Measurements from ENCODE around the gene FBXW8.

Gene FBXW8

DNA sequence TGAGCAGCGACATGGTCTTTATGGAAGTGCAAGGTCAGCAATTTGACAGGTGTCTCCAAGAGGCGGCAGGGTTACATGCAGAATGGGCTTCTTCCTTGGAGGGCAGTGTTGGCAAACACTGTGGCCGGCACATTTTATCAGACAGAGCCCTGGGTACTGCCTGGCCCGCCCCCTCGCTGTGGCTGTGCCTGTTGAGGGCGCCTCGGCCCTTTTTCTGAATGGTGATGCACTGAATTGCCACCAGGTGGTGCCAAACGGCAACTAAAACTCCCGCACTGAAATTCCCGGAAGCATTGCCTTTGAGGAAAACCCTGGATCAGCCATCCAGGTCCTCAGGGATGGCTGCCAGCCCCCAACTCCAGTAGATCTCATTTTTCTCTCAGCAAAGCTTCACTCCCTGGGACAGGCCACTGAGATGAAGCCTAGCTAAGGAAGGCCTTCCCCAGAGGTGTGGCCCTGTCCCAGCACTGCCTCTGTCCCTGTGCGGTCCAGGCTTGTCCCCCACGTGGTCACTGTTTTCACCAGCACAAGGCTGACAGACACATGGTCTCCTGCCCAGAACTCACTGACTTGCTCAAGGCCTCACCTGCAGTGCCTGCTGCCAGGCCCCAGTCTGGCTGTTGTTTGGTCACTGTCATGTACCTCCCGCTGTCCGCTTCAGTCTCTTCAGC is 114.9 kb downstream of the FBXW8 start:
- peak; percentile 14 for DNase-seq

DNA sequence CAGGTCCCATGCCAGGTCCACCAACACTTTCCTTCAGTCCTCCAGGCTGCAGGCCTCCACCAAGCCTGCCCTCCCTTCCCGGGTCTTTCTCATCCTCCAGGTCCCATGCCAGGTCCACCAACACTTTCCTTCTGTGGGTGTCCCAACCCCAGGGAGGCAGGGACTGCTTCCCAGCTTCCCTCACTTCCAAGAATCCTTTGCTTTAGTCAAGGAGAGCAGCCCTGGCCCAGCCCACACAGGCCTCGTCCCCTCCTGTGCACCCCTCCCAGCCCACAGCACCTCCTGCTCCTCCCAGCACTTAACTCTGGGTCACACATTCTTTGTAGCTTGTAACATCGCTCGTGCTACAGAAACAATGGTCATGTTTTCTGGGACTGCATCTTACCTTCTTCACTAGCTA is 115.6 kb downstream of the FBXW8 start:
- DNase-seq: no peak

DNA sequence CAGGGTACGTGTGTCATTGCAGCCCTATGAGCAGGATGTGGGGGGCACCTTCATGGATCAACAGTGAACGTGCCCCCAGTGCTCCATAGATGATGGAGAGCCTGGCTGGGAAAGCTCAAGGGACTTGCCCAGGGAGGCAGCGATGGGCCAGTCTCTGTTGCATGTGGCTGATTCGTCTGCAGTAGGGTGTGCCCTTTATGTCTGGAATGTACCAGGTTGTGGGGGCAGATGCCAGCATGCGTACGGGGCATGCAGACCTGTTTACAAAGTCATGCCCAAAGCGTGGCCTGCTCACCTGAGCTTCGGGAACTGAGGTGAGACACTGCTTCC is 116.1 kb downstream of the FBXW8 start:
- DNase-seq: no peak

DNA sequence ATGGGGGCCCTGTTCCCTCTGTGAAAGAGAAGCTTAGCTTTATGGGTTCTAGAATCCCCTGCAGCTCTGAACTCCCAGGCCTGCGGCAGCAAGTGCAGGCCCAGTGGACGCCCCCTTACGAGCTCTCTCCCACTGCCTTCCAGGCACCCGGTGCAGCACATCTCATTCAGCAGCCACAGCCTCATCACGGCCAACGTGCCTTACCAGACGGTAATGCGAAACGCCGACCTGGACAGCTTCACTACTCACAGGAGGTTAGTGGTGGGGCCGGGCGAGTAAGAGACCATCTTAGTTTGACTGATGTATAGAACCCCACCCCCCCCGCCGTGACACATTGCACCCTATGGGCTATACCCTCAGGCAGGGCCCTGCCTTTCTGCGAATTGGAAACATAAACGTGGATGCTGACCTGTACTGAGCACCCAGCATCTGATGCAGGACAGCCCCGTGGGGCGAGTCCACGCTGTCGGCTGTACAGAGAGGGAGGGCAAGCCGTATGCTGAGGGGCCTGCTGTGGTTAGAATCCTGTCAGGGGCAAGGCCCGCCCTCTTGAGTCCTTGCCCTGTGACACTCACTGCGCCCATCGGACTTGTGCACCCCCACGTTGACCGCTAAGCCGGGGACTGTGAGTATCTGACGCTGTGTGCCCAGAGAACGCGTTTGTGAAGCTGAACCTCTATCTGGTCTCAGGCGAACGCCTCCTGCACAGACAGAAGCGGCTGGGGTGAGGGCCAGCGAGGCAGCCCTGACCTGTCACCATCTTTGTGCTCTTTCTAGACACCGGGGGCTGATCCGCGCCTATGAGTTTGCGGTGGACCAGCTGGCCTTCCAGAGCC is 116.7 kb downstream of the FBXW8 start:
- no peak for DNase-seq

- DNase-seq: no peak
Observed at GRCh38 chr12:117028254-117028653, 117.5 kb downstream of the FBXW8 start.

- no peak for DNase-seq
Observed at GRCh38 chr12:117030187-117030900, 119.6 kb downstream of the FBXW8 start.

DNA sequence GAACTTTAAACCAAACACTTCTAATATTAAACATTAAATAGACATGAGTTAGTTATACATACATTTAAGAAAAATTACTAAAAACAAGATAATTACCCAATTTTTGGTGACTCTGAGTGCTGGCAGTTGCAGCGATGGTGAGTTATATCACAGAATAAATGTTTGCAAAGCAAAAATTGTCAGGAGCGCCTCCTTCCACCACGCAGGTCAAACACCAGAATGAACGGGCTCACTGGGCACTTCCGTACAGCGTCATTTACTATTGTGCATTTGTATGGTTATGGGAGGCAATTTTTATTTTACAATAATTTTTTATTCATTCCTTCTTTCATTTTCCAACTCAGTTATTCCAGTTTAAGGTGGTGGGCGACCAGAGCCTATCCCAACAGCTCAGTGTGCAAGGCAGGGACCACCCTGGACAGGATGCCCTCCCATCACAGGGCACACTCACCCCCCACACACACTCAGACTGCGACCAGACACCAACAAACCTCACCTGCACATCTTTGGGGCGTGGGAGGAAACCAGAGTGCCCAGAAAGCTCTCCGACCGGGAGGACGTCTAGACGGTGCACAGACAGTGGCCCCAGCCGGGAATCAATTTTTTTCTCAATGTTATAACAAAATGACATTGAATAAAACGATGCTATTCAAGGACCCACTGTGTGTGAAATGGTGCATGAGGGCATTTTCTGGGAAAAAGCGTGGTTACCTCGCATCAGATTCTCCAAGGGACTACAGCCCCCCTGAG is 121.3 kb downstream of the FBXW8 start:
- DNase-seq: no peak

DNA sequence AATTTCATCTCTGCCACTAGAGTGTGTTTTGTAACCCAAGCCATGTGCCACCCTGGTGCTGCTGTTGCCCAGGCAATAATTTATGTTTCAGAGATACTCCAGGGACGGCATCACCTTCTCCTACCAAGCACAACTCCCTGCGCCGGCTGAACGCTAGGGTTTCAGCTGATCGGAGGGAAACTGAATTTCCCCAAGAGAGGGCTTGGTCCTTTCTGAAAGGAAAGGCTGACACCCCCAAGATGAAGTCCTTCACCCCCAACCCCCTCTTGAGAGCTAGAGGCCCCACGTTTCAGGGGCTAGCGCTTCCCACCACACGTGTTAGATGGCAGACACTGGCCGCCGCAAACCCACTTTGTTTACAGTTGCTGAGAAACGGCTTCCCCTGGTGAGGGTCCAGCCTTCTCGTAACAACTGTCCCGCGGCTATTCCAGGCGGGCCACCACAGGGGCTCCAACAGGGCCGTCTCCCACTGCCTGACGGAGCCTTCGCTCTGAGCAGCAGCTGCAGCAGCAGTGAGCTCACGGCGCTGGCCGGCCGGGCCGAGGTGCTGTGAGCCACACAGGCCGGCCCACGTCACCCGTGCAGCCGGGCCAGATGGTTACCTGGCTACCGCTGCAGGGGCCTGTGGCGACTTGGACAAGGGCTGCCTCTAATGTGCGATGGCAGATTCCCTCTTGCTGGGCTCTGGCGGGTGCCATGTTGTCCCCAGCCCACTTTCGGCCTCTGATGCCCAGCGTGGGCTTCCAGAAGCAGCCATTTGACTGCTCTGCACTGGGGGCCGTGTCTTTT is 122.0 kb downstream of the FBXW8 start:
- no peak for DNase-seq

DNA sequence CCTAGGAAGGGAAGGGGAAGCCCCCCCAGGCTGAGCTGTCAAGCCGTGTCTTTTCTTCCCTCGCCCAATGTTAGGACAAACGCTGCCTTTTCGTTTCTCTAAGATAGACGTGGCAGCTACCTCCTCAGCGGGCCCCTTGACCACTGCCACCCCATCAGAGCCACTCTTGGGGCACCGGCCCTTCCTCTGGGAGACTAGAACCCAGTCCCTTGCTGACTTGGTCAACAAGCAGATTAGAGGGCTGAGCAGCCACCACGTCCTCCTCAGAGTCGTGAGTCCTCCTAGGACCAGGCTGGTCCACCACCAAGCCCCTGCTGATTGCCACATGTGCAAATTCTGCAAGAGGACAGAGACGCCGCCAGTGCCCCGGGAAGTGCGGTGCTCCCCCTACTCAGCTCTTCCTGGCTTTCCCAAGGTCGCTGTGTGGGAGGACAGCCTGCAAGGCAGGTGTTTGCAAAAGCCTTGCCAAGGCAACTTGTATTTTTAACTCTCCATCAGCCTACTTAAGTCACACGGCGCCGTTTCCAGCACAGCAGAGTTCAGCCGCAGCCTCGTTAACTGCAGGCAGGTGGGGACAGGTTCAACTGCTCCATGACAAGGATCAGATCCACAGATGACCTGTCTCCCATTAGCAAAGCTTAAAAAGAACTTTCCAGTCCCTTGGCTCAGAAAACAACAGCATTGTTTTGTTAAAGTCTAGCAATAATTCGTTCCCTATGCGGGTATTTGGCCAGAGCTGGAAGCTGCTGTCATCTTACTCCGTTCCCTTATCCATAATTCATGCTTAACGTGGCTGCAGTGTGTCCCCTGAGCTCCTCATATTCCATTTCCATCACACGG is 122.9 kb downstream of the FBXW8 start:
- no peak for DNase-seq

DNA sequence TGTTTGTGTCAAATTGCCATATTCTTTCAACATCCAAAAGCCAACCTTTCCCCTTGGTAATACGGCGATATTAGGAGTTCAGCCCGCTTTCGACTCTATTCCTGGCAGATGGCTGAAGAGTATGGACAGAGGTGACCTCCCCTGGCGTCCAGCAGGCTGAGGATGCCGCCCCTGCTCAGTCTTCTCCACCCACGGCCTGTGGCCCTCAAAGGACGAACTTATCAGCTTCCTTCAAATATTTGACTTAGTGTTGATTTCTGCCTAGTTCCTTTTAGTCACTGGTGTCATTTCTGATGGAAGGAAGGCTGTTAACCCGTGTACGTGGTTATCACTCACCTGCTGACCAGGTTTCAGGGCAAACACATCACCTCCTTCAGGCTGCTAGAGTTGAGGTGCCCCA is 123.5 kb downstream of the FBXW8 start:
- no peak for DNase-seq

- no peak for DNase-seq
Observed at GRCh38 chr12:117034701-117035151, 124.0 kb downstream of the FBXW8 start.

- no peak for DNase-seq
Observed at GRCh38 chr12:117035287-117035686, 124.5 kb downstream of the FBXW8 start.

- no peak for DNase-seq
Observed at GRCh38 chr12:117036046-117036445, 125.3 kb downstream of the FBXW8 start.

DNA sequence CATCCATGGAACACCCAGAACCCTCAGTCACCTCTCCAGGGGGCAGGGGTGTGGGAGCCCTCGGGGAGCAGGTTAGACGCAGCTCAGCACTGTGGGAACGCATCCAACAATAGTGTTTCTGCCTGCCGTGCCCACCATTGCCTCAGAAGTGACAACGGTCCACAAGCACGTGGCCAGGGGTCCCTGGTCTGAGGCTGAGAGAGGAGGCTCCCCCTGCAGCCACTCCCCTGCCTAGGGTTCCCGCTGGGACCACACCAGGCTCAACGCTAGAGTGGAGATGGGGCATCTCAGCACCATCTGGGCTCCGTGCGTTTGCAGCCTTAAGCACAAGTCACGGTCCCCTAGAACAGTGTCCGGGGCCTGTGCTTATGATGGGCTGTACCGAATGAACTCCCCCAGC is 125.8 kb downstream of the FBXW8 start:
- DNase-seq: no peak

- DNase-seq: no peak
Observed at GRCh38 chr12:117037289-117038022, 126.7 kb downstream of the FBXW8 start.

DNA sequence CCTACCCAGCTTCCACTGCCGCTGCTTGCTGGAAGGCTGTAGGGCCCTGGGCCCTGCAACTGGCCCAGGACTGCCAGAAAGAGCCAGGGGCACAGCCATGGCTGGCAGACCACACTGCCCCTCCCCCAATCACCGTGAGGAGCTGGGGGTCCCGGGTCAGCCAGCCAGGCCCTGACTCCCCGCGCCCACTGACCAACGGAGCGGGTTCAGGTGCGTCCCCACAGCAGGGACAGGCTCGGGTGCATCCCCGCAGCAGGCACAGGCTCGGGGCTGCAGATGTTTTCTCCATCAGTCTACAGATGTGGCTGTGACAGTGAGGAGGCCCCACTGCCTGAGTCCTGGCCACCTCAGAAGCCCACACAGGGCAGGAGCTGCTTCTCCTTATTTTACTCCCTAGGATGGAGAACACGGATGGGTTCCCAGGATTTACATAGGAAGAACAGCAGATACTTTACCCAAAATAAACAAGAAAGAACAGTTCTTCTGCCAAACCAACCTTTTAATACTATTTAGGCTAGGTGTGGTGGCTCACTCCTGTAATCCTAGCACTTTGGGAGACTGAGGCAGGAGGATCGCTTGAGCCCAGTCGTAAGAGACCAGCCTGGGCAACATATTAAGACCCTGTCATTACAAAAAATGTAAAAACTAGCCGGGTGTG is 127.4 kb downstream of the FBXW8 start:
- no peak for DNase-seq

DNA sequence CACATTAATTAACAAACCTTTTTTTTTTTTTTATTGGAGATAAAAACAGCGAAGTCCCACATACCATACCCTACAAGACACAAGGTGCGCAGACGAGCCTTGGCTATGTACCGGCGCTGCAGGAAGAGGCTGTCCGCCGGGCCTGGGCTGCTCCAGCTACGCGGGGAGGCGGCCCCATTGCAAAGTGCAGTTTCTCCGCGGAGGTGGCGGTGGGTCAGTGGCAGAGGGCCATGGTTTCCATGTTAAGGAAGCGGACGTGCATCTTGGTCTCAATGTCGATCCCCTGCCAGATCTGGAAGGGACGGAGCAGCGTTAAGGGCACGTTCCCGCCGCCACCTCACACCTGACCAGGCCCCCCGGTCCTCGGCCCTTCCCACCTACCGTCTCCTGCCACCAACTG is 128.2 kb downstream of the FBXW8 start:
- no peak for DNase-seq

- DNase-seq: peak; percentile 84
Observed at GRCh38 chr12:117039891-117040309, 129.2 kb downstream of the FBXW8 start.

DNA sequence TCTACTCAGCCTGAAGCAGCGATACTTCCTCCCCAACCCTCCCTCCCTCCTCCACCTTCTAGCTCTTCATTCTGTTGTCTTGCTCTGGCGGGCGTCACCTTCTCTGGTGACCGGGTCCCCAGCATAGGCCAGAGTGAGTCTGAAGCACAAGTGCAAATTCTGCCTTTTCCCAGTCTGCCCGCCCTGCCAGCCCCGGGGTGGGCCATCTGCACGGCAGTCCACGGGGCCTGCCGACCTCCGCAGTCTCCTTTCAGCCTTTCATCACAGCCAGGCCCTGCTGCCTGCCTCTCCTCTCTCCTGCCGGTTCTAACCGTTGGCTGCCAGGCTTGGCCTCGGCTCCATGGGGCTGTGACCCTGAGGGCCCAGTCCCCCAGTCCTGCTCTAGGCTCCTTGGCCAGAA is 129.7 kb downstream of the FBXW8 start:
- DNase-seq: no peak

- DNase-seq: no peak
Observed at GRCh38 chr12:117041798-117042170, 131.0 kb downstream of the FBXW8 start.

Measured in GF-D8 (cell line).